Measurements from ENCODE around the gene ZNF358.

DNA sequence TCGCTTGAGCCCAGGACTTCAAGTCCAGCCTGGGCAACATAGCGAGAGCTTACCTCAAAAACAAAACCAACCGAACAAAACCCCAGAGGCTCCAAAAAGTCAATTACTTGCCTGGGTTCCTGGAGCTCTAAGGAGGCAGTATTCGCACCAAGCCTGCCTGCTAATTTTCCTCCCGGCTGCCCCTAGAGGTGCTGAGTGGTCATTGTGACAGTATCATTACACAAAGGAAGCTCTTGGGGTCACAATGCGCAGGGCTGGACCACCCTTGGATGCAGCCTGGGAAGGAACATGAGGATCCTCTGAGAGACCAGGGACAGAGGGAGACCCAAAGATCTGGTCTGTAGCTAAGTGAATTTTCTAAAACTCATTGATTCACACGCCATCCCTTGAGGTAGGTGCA lies 18.6 kb upstream of the ZNF358 start:
- no peak for TF ChIP-seq POLR2AphosphoS5 (IDR thresholded peaks at IDR 0.05)
- TF ChIP-seq POLR2A (IDR thresholded peaks at IDR 0.05), result no peak
- TF ChIP-seq, protein P1, sequence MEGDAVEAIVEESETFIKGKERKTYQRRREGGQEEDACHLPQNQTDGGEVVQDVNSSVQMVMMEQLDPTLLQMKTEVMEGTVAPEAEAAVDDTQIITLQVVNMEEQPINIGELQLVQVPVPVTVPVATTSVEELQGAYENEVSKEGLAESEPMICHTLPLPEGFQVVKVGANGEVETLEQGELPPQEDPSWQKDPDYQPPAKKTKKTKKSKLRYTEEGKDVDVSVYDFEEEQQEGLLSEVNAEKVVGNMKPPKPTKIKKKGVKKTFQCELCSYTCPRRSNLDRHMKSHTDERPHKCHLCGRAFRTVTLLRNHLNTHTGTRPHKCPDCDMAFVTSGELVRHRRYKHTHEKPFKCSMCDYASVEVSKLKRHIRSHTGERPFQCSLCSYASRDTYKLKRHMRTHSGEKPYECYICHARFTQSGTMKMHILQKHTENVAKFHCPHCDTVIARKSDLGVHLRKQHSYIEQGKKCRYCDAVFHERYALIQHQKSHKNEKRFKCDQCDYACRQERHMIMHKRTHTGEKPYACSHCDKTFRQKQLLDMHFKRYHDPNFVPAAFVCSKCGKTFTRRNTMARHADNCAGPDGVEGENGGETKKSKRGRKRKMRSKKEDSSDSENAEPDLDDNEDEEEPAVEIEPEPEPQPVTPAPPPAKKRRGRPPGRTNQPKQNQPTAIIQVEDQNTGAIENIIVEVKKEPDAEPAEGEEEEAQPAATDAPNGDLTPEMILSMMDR (IDR thresholded peaks at IDR 0.05), result no peak

Measured in breast epithelium (tissue), 3 donors.